WTC11 (cell line): Measurements from ENCODE around the gene NFKB1. TPM values are rescaled to one million over a fixed set of nuclear protein-coding genes. Genes with fewer than 3 reads are reported as not detected.

Experiments
- ATAC-seq: fragments of 200-7000 bp; cut with Tn5 transposase; 2 replicates; pipeline ENCODE4 v1.10.0; 2021; ENCODE audit warnings: mild to moderate bottlenecking, moderate library complexity
- CTCF ChIA-PET: fragments of 300-600 bp; sonication (Branson Sonifier 250); formaldehyde crosslinking; loops from one replicate; lab custom pipeline; 2021; ENCODE audit warnings: antibody characterized with exemption; lab: Charles Lee
- POLR2A ChIA-PET: fragments of 350-600 bp; sonication (Branson Sonifier 250); formaldehyde crosslinking; loops from one replicate; lab custom pipeline; 2021; ENCODE audit warnings: antibody characterized with exemption; lab: Charles Lee
- DNase-seq: peaks from one replicate; pipeline ENCODE4 v3.0.0; 2021; ENCODE audit warnings: low spot score
- H3K27ac Mint-ChIP-seq: 2 replicates; pipeline ENCODE4 v1.8.0; 2021; ENCODE audit warnings: mixed read lengths
- H3K27me3 Mint-ChIP-seq: 2 replicates; pipeline ENCODE4 v1.8.0; 2021; ENCODE audit warnings: low read depth, mild to moderate bottlenecking, moderate library complexity, mixed read lengths
- H3K36me3 Mint-ChIP-seq: 2 replicates; pipeline ENCODE4 v1.8.0; 2021; ENCODE audit warnings: mixed read lengths
- H3K4me1 Mint-ChIP-seq: 2 replicates; pipeline ENCODE4 v1.8.0; 2022; ENCODE audit warnings: mixed read lengths
- H3K4me3 Mint-ChIP-seq: 2 replicates; pipeline ENCODE4 v1.8.0; 2021; ENCODE audit warnings: mild to moderate bottlenecking, moderate library complexity, mixed read lengths
- H3K9me3 Mint-ChIP-seq: 2 replicates; pipeline ENCODE4 v1.8.0; 2021; ENCODE audit warnings: mixed read lengths
- CBFB ChIP-seq: sonication (generic); formaldehyde crosslinking; IDR thresholded peaks from 2 replicates; pipeline ENCODE4 v1.8.1; 2022; ENCODE audit warnings: mild to moderate bottlenecking, low read depth, missing genetic modification reagents
- CDX4 ChIP-seq: fragments of 250-450 bp; sonication (Bioruptor Pico); IDR thresholded peaks from 2 replicates; pipeline ENCODE4 v1.9.0; 2021; ENCODE audit warnings: moderate library complexity, mild to moderate bottlenecking, inconsistent platforms, borderline replicate concordance
- EMX1 ChIP-seq: fragments of 250-450 bp; sonication (Bioruptor Pico); IDR thresholded peaks from 2 replicates; pipeline ENCODE4 v1.8.0; 2021; ENCODE audit warnings: mild to moderate bottlenecking
- FOXK1 ChIP-seq: sonication (generic); formaldehyde crosslinking; IDR thresholded peaks from 2 replicates; pipeline ENCODE4 v1.8.0; 2022; ENCODE audit warnings: mild to moderate bottlenecking, moderate library complexity, missing genetic modification reagents
- MAX ChIP-seq: sonication (generic); formaldehyde crosslinking; IDR thresholded peaks from 2 replicates; pipeline ENCODE4 v1.8.0; 2022; ENCODE audit warnings: mild to moderate bottlenecking, missing genetic modification reagents
- NFATC4 ChIP-seq: fragments of 250-450 bp; sonication (Bioruptor Pico); IDR thresholded peaks from 2 replicates; pipeline ENCODE4 v1.9.0; 2021; ENCODE audit warnings: mild to moderate bottlenecking
- NFE2L1 ChIP-seq: sonication (generic); formaldehyde crosslinking; IDR thresholded peaks from 2 replicates; pipeline ENCODE4 v1.8.1; 2023; ENCODE audit warnings: missing genetic modification reagents
- NR3C1 ChIP-seq: sonication (generic); formaldehyde crosslinking; conservative IDR thresholded peaks from 2 replicates; pipeline ENCODE4 v1.8.1; 2023; ENCODE audit warnings: low read depth, mild to moderate bottlenecking, missing genetic modification reagents
- OVOL2 ChIP-seq: fragments of 250-450 bp; sonication (Bioruptor Pico); IDR thresholded peaks from 2 replicates; pipeline ENCODE4 v1.9.0; 2021; ENCODE audit warnings: mild to moderate bottlenecking, borderline replicate concordance
- PRDM15 ChIP-seq: sonication (generic); formaldehyde crosslinking; IDR thresholded peaks from 2 replicates; pipeline ENCODE4 v1.8.0; 2022; ENCODE audit warnings: missing genetic modification reagents
- SMAD4 ChIP-seq: sonication (generic); formaldehyde crosslinking; IDR thresholded peaks from 2 replicates; pipeline ENCODE4 v1.8.0; 2022; ENCODE audit warnings: mild to moderate bottlenecking, missing genetic modification reagents
- SOX15 ChIP-seq: fragments of 250-450 bp; sonication (Bioruptor Pico); IDR thresholded peaks from 2 replicates; pipeline ENCODE4 v1.9.0; 2021; ENCODE audit warnings: mild to moderate bottlenecking
- ZMAT4 ChIP-seq: fragments of 250-450 bp; sonication (Bioruptor Pico); IDR thresholded peaks from 2 replicates; pipeline ENCODE4 v1.9.0; 2021; ENCODE audit warnings: mild to moderate bottlenecking
- ZNF121 ChIP-seq: sonication (generic); formaldehyde crosslinking; IDR thresholded peaks from 2 replicates; pipeline ENCODE4 v1.8.0; 2023; ENCODE audit warnings: missing genetic modification reagents
- ZNF219 ChIP-seq: sonication (generic); formaldehyde crosslinking; IDR thresholded peaks from 2 replicates; pipeline ENCODE4 v1.8.0; 2023; ENCODE audit warnings: missing genetic modification reagents, mild to moderate bottlenecking, borderline replicate concordance
- ZNF281 ChIP-seq: sonication (generic); formaldehyde crosslinking; IDR thresholded peaks from 2 replicates; pipeline ENCODE4 v1.8.0; 2023; ENCODE audit warnings: mild to moderate bottlenecking, missing genetic modification reagents
- ZNF425 ChIP-seq: fragments of 250-450 bp; sonication (Bioruptor Pico); conservative IDR thresholded peaks from 2 replicates; pipeline ENCODE4 v1.9.0; 2021; ENCODE audit warnings: mild to moderate bottlenecking
- total RNA-seq: library from RNA; stranded (reverse); gene quantifications from 3 replicates; pipeline ENCODE4 v1.2.3, GENCODE V29; 2021

NFKB1 gene
- total RNA-seq, 1 experiment from 2014 or later, result 5.6 TPM

GRCh38 chr4:102493257-102493656, 7.9 kb upstream of the NFKB1 start (continued):
- TF ChIP-seq CDX4 (CRISPR knock-in tag), result no peak

- TF ChIP-seq ZNF121 (CRISPR knock-in tag), result no peak
- no peak for TF ChIP-seq MAX (CRISPR knock-in tag)
- DNase-seq (no peak), ATAC-seq (no peak)
- ChIA-PET POLR2A (no interaction called here), CTCF (no interaction called here)
- Mint-ChIP-seq H3K27ac (no peak overlapping the region), H3K27me3 (peaks cover 3% of the 10 kb centered on the region; the same call in 1 of the 2 replicates), H3K36me3 (no peaks in the 10 kb centered on the region), H3K4me1 (peaks cover 14% of the 10 kb centered on the region), H3K9me3 (no peaks in the 10 kb centered on the region), H3K4me3 (no peak overlapping the region)
Measured at GRCh38 chr4:102493794-102494193, 7.4 kb upstream of the NFKB1 start.

- Mint-ChIP-seq H3K4me1 (peaks cover 14% of the 10 kb centered on the region), H3K36me3 (no peaks in the 10 kb centered on the region), H3K27me3 (peaks cover 10% of the 10 kb centered on the region), H3K27ac (no peak overlapping the region), H3K4me3 (no peak overlapping the region), H3K9me3 (no peaks in the 10 kb centered on the region)
- TF ChIP-seq EMX1 (CRISPR knock-in tag) (no peak), NR3C1 (CRISPR knock-in tag) (no peak)
- DNase-seq (no peak), ATAC-seq (no peak)
- ChIA-PET POLR2A (no interaction called here), CTCF (no interaction called here)
Measured at GRCh38 chr4:102494603-102495002, 6.6 kb upstream of the NFKB1 start.

GRCh38 chr4:102497986-102498385, 3.2 kb upstream of the NFKB1 start:
- TF ChIP-seq PRDM15 (CRISPR knock-in tag) (no peak), SMAD4 (no peak), SOX15 (no peak), CBFB (no peak), ZNF219 (CRISPR knock-in tag) (no peak), FOXK1 (CRISPR knock-in tag) (no peak), ZNF281 (CRISPR knock-in tag) (no peak), NFATC4 (CRISPR knock-in tag) (no peak), NFE2L1 (CRISPR knock-in tag) (no peak), ZNF425 (CRISPR knock-in tag) (no peak), OVOL2 (CRISPR knock-in tag) (no peak), ZMAT4 (CRISPR knock-in tag) (no peak)
- no peaks in the 10 kb centered on the region for H3K9me3 Mint-ChIP-seq
- H3K4me3 Mint-ChIP-seq, result no peak overlapping the region
- H3K27me3 Mint-ChIP-seq, result peaks cover 21% of the 10 kb centered on the region
- ChIA-PET POLR2A (no interaction called here), CTCF (no interaction called here)
- DNase-seq (no peak), ATAC-seq (no peak)
- no peak overlapping the region for H3K27ac Mint-ChIP-seq
- H3K36me3 Mint-ChIP-seq, result no peaks in the 10 kb centered on the region
- H3K4me1 Mint-ChIP-seq, result peaks cover 12% of the 10 kb centered on the region
